VCaP (cell line): ENCODE results near the gene PITPNM1.
A peak's percentile ranks its signal among the peaks of the same experiment; 100 is the strongest.

Source experiments
- H3K27ac ChIP-seq: fragments of 450-650 bp; 2 replicates; pipeline ENCODE4 v1.5.1; 2017
- TF ChIP-seq, protein P1 (sequence below): fragments of 450-650 bp; conservative IDR thresholded peaks from 2 replicates; pipeline ENCODE4 v1.5.1; 2017; ENCODE audit warnings: mild to moderate bottlenecking, moderate library complexity

Gene PITPNM1

DNA sequence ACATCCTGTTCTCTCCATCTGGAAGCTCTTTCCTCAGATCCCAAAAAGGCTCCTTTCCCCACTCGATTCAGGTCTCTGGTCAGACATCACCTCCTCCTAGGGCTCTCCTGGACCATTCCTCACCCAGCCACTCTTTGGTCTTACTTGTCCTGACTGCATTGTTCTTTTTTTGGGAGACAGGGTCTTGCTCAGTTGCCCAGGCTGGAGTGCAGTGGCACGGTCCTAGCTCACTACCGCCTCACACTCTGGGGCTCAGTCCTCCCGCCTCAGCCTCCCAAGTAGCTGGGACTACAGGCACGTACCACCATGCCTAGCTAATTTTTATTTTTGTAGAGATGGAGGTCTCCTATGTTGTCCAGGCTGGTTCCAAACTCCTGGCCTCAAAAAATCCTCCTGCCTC lies 59.6 kb downstream of the PITPNM1 start:
- TF ChIP-seq, protein P1, sequence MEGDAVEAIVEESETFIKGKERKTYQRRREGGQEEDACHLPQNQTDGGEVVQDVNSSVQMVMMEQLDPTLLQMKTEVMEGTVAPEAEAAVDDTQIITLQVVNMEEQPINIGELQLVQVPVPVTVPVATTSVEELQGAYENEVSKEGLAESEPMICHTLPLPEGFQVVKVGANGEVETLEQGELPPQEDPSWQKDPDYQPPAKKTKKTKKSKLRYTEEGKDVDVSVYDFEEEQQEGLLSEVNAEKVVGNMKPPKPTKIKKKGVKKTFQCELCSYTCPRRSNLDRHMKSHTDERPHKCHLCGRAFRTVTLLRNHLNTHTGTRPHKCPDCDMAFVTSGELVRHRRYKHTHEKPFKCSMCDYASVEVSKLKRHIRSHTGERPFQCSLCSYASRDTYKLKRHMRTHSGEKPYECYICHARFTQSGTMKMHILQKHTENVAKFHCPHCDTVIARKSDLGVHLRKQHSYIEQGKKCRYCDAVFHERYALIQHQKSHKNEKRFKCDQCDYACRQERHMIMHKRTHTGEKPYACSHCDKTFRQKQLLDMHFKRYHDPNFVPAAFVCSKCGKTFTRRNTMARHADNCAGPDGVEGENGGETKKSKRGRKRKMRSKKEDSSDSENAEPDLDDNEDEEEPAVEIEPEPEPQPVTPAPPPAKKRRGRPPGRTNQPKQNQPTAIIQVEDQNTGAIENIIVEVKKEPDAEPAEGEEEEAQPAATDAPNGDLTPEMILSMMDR = no peak
- H3K27ac ChIP-seq = no peak overlapping the region

DNA sequence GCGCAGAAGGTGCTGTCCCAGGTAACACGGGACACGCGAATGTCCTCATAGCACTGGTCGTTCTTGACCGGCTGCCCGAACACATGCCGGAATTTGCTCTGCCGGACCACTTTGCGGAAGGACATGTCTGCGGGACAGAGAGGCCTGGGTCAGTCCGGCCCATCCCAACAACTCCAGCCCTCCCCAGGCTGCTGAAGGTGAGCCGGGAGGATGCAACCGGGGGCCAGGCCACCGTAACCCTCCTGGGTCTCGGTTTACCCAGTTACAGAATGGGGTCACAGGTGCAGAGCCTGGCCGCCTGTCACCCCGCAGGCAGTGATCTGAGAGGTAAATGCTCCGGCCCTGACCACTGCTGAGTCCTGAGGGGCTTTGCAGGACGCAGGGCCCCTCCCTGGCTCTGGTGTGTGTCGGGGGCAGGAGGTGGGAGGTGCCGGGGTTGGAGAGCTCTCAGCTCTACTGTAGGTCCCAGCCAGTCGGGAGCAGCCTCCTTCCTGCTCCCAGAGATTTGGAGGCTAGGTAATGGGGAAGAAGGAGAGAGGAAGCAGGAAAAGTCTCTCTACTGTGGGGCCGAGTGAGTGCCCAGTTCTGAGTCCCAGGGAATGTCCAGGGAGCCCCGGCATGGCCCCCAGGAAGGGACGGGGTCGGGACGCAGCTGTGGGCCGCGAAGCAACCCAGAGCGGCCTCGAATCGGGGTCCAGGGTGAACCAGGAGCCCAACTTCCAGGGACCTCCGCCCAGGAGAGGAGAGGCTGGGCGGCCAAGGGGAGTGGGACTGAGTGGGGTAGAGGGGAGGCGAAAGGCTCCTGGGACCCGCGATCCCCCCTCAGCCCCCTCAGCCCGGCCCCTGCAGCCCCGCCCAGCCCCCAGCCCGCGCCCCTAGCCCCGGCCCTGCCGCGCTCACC lies 62.4 kb downstream of the PITPNM1 start:
- peak overlapping the region; percentile 98 for H3K27ac ChIP-seq

More for the DNA sequence above, 62.4 kb downstream of the PITPNM1 start:
- TF ChIP-seq, protein P1 = no peak
